H9 (cell line): ENCODE measurements around the gene PTEN. TPM values are rescaled to one million over a fixed set of nuclear protein-coding genes. Genes with fewer than 3 reads are reported as not detected.

Experiments used
- DNase-seq: peaks from one replicate; pipeline ENCODE4 v3.0.0-alpha.2; 2017
- H2AFZ ChIP-seq: one replicate; pipeline ENCODE4 v1.6.1; 2013; ENCODE audit warnings: mild to moderate bottlenecking, low read length, control low read depth, moderate library complexity
- H2AK5ac ChIP-seq: 2 replicates; pipeline ENCODE4 v1.6.1; 2013; ENCODE audit warnings: low read length, control low read depth, mixed read lengths; ENCODE audit not compliant: insufficient read length
- H2BK120ac ChIP-seq: one replicate; pipeline ENCODE4 v1.6.1; 2013; ENCODE audit warnings: low read depth, mild to moderate bottlenecking, low read length, control low read depth, inconsistent platforms; ENCODE audit not compliant: poor library complexity, severe bottlenecking
- H2BK12ac ChIP-seq: 2 replicates; pipeline ENCODE4 v1.6.1; 2013; ENCODE audit warnings: low read length, control low read depth, mixed read lengths, low read depth; ENCODE audit not compliant: insufficient read length
- H2BK15ac ChIP-seq: 2 replicates; pipeline ENCODE4 v1.6.1; 2013; ENCODE audit warnings: low read depth, low read length, control low read depth
- H2BK20ac ChIP-seq: one replicate; pipeline ENCODE4 v1.6.1; 2013; ENCODE audit warnings: low read depth, mild to moderate bottlenecking, low read length, control low read depth, inconsistent platforms; ENCODE audit not compliant: poor library complexity, severe bottlenecking
- H2BK5ac ChIP-seq: 2 replicates; pipeline ENCODE4 v1.6.1; 2013; ENCODE audit warnings: low read length, control low read depth, mixed read lengths; ENCODE audit not compliant: insufficient read length
- H3K14ac ChIP-seq: 2 replicates; pipeline ENCODE4 v1.6.1; 2013; ENCODE audit warnings: low read length, control low read depth; ENCODE audit not compliant: insufficient read depth
- H3K18ac ChIP-seq: 2 replicates; pipeline ENCODE4 v1.6.1; 2013; ENCODE audit warnings: low read depth, mild to moderate bottlenecking, mixed read lengths, low read length, control low read depth; ENCODE audit not compliant: insufficient read length
- H3K23ac ChIP-seq: 2 replicates; pipeline ENCODE4 v1.6.1; 2013; ENCODE audit warnings: low read length, control low read depth, mixed read lengths, low read depth; ENCODE audit not compliant: insufficient read length
- H3K23me2 ChIP-seq: 2 replicates; pipeline ENCODE4 v1.6.1; 2013; ENCODE audit warnings: low read depth, mild to moderate bottlenecking, mixed read lengths, low read length, control low read depth; ENCODE audit not compliant: insufficient read length, poor library complexity, severe bottlenecking
- H3K27ac ChIP-seq: 2 replicates; pipeline ENCODE4 v1.5.1; 2013; ENCODE audit warnings: low read length, control low read depth, mixed read lengths, low read depth; ENCODE audit not compliant: insufficient read length
- H3K27me3 ChIP-seq: 2 replicates; pipeline ENCODE4 v1.6.1; 2013; ENCODE audit warnings: low read length, control low read depth, inconsistent platforms; ENCODE audit not compliant: insufficient read depth
- H3K4ac ChIP-seq: 2 replicates; pipeline ENCODE4 v1.6.1; 2013; ENCODE audit warnings: low read depth, mild to moderate bottlenecking, control low read depth, inconsistent platforms, low read length, moderate library complexity
- H3K4me1 ChIP-seq: 2 replicates; pipeline ENCODE4 v1.6.1; 2013; ENCODE audit warnings: low read length, control low read depth, inconsistent platforms; ENCODE audit not compliant: insufficient read depth
- H3K4me2 ChIP-seq: 2 replicates; pipeline ENCODE4 v1.6.1; 2013; ENCODE audit warnings: low read length, control low read depth, mixed read lengths; ENCODE audit not compliant: insufficient read length, insufficient read depth
- H3K56ac ChIP-seq: 2 replicates; pipeline ENCODE4 v1.6.1; 2013; ENCODE audit warnings: low read depth, mild to moderate bottlenecking, mixed read lengths, low read length, control low read depth; ENCODE audit not compliant: insufficient read length
- H3K79me1 ChIP-seq: 2 replicates; pipeline ENCODE4 v1.6.1; 2013; ENCODE audit warnings: low read depth, mild to moderate bottlenecking, moderate library complexity, low read length, control low read depth, inconsistent platforms; ENCODE audit not compliant: insufficient read depth, poor library complexity, severe bottlenecking
- H3K79me2 ChIP-seq: 2 replicates; pipeline ENCODE4 v1.6.1; 2013; ENCODE audit warnings: low read length, control low read depth, inconsistent platforms; ENCODE audit not compliant: insufficient read depth
- H3K9ac ChIP-seq: 2 replicates; pipeline ENCODE4 v1.6.1; 2013; ENCODE audit warnings: low read length, control low read depth, mixed read lengths; ENCODE audit not compliant: insufficient read length; ENCODE audit errors: extremely low read depth
- H3K9me3 ChIP-seq: one replicate; pipeline ENCODE4 v1.6.1; 2013; ENCODE audit warnings: low read depth, low read length, inconsistent platforms; ENCODE audit not compliant: control insufficient read depth
- H3T11ph ChIP-seq: one replicate; pipeline ENCODE4 v1.6.1; 2013; ENCODE audit warnings: mild to moderate bottlenecking, low read length, control low read depth, inconsistent platforms
- H4K20me1 ChIP-seq: one replicate; pipeline ENCODE4 v1.6.1; 2013; ENCODE audit not compliant: control insufficient read depth, insufficient read length, insufficient read depth
- H4K5ac ChIP-seq: 2 replicates; pipeline ENCODE4 v1.6.1; 2013; ENCODE audit warnings: low read depth, mild to moderate bottlenecking, mixed read lengths, low read length, control low read depth; ENCODE audit not compliant: insufficient read length
- H4K8ac ChIP-seq: replicated peaks from 2 replicates; pipeline ENCODE4 v1.6.1; 2013; ENCODE audit warnings: low read length, control low read depth, mixed read lengths, low read depth; ENCODE audit not compliant: insufficient read length
- H4K91ac ChIP-seq: 2 replicates; pipeline ENCODE4 v1.6.1; 2013; ENCODE audit warnings: low read depth, mild to moderate bottlenecking, moderate library complexity, mixed read lengths, low read length, control low read depth; ENCODE audit not compliant: insufficient read length
- H3K27ac Mint-ChIP-seq, 3 experiments: 2 replicates in 2 of 3; 3 replicates in 1 of 3; pipeline ENCODE4 v1.8.0; 2020 to 2021; ENCODE audit warnings: mixed read lengths in 3 of 3, mild to moderate bottlenecking in 1 of 3, moderate library complexity in 1 of 3
- H3K27me3 Mint-ChIP-seq: 2 replicates; pipeline ENCODE4 v1.8.0; 2021; ENCODE audit warnings: low read depth, mild to moderate bottlenecking, moderate library complexity, mixed read lengths
- H3K36me3 Mint-ChIP-seq, 3 experiments: 2 replicates in 2 of 3; 3 replicates in 1 of 3; pipeline ENCODE4 v1.8.0; 2020 to 2021; ENCODE audit warnings: low read depth in 3 of 3, mixed read lengths in 3 of 3; ENCODE audit not compliant: insufficient read depth in 1 of 3
- H3K4me1 Mint-ChIP-seq, 2 experiments: 2 replicates each; pipeline ENCODE4 v1.8.0; 2020; ENCODE audit warnings: mixed read lengths in 2 of 2
- H3K4me3 Mint-ChIP-seq, 2 experiments: 2 replicates in 1 of 2; 3 replicates in 1 of 2; pipeline ENCODE4 v1.8.0; 2020 to 2021; ENCODE audit warnings: mild to moderate bottlenecking in 2 of 2, mixed read lengths in 2 of 2, moderate library complexity in 1 of 2
- H3K9me3 Mint-ChIP-seq, 2 experiments: 2 replicates in 1 of 2; 3 replicates in 1 of 2; pipeline ENCODE4 v1.8.0; 2020; ENCODE audit warnings: mild to moderate bottlenecking in 2 of 2, mixed read lengths in 2 of 2, moderate library complexity in 1 of 2
- CTCF ChIP-seq: fragments of 200-600 bp; sonication (generic); conservative IDR thresholded peaks from 3 replicates; pipeline ENCODE4 v1.8.0; 2021; ENCODE audit warnings: antibody characterized with exemption, mild to moderate bottlenecking
- total RNA-seq: library from RNA; stranded (reverse); gene quantifications from 2 replicates; pipeline ENCODE4 v1.2.1, GENCODE V29; 2021

Gene PTEN
- total RNA-seq, 1 experiment from 2014 or later, result 52.8 TPM

- Histone ChIP-seq H2AK5ac (no peak overlapping the region), H2BK5ac (no peak overlapping the region), H3K14ac (no peak overlapping the region), H3K27ac (no peak overlapping the region), H3K4me1 (no peaks in the 10 kb centered on the region), H3K9ac (no peak overlapping the region), H3K27me3 (no peaks in the 10 kb centered on the region), H4K20me1 (no peaks in the 10 kb centered on the region), H3K23me2 (no peaks in the 10 kb centered on the region), H3T11ph (no peak overlapping the region), H4K91ac (no peak overlapping the region), H2BK15ac (no peak overlapping the region), H3K4me2 (no peak overlapping the region), H4K8ac (no peak overlapping the region), H3K9me3 (no peaks in the 10 kb centered on the region), H3K23ac (no peak overlapping the region), H4K5ac (no peak overlapping the region), H3K56ac (no peak overlapping the region), H2AFZ (no peak overlapping the region), H3K79me2 (no peaks in the 10 kb centered on the region), H3K18ac (no peak overlapping the region), H3K79me1 (no peaks in the 10 kb centered on the region), H2BK12ac (no peak overlapping the region), H2BK20ac (no peak overlapping the region), H2BK120ac (no peak overlapping the region), H3K4ac (no peak overlapping the region)
- no peak for DNase-seq
- Mint-ChIP-seq H3K27ac (no peak overlapping the region), H3K4me1 (peaks cover 8 to 10% of the 10 kb centered on the region in 2 experiments), H3K4me3 (no peak overlapping the region), H3K27me3 (no peaks in the 10 kb centered on the region), H3K9me3 (no peaks in the 10 kb centered on the region), H3K36me3 (no peaks in the 10 kb centered on the region)
- TF ChIP-seq CTCF, result no peak
These were observed 14.4 kb upstream of the PTEN start for GRCh38 chr10:87849001-87849400.
